Neural progenitor cell (in vitro differentiated cells): Measurements from ENCODE around the gene CBFB.

Experiments
- CTCF ChIP-seq: fragments of 200-600 bp; sonication (generic); IDR thresholded peaks from 2 replicates; pipeline ENCODE4 v1.5.1; 2017; ENCODE audit warnings: antibody characterized with exemption, mild to moderate bottlenecking
- EZH2 ChIP-seq: fragments of 200-600 bp; sonication (generic); IDR thresholded peaks from 2 replicates; pipeline ENCODE4 v1.6.1; 2017; ENCODE audit warnings: antibody characterized with exemption, mild to moderate bottlenecking, moderate library complexity

- no peak for TF ChIP-seq CTCF
- TF ChIP-seq EZH2: no peak
Measured at GRCh38 chr16:67148656-67149275, 119.8 kb downstream of the CBFB start.
